ENCODE results near the gene ANGPTL3.
"Not testable (repeated sequence)": the region's sequence is repeated elsewhere in the genome, so short reads cannot be mapped to it uniquely, and the experiment has no call there.

The ANGPTL3 gene

GRCh38 chr1:62593825-62594394 lies 3.4 kb upstream of the ANGPTL3 start:
- no peak for FAIRE-seq
- TF ChIP-seq POLR2AphosphoS5 (IDR thresholded peaks at IDR 0.05; ENCODE audit: low read depth, low read length) (no peak), TAF1 (IDR thresholded peaks at IDR 0.05; ENCODE audit: borderline replicate concordance, low read depth, low read length) (no peak), POLR2A (IDR thresholded peaks at IDR 0.05; ENCODE audit: low read depth, low read length) (no peak)
- no peak for DNase-seq (ENCODE audit: insufficient read length)

- no peak for DNase-seq (ENCODE audit: insufficient read length)
- TF ChIP-seq POLR2A (IDR thresholded peaks at IDR 0.05; ENCODE audit: low read depth, low read length), result no peak
- no peak for TF ChIP-seq POLR2AphosphoS5 (IDR thresholded peaks at IDR 0.05; ENCODE audit: low read depth, low read length)
- no peak for TF ChIP-seq TAF1 (IDR thresholded peaks at IDR 0.05; ENCODE audit: borderline replicate concordance, low read depth, low read length)
- no peak for FAIRE-seq
Measured at GRCh38 chr1:62595647-62596046, 1.7 kb upstream of the ANGPTL3 start.

- no peak for TF ChIP-seq TAF1 (IDR thresholded peaks at IDR 0.05; ENCODE audit: borderline replicate concordance, low read depth, low read length)
- TF ChIP-seq POLR2A (IDR thresholded peaks at IDR 0.05; ENCODE audit: low read depth, low read length), result no peak
- no peak for TF ChIP-seq POLR2AphosphoS5 (IDR thresholded peaks at IDR 0.05; ENCODE audit: low read depth, low read length)
- FAIRE-seq (peak; percentile 46), DNase-seq (ENCODE audit: insufficient read length) (no peak)
Measured at GRCh38 chr1:62599044-62599443, 1.7 kb downstream of the ANGPTL3 start.

- DNase-seq (ENCODE audit: insufficient read length) (no peak), FAIRE-seq (no peak)
- TF ChIP-seq TAF1 (IDR thresholded peaks at IDR 0.05; ENCODE audit: borderline replicate concordance, low read depth, low read length) (no peak), POLR2AphosphoS5 (IDR thresholded peaks at IDR 0.05; ENCODE audit: low read depth, low read length) (no peak), POLR2A (IDR thresholded peaks at IDR 0.05; ENCODE audit: low read depth, low read length) (no peak)
Measured at GRCh38 chr1:62601457-62601856, 4.1 kb downstream of the ANGPTL3 start.

- TF ChIP-seq POLR2AphosphoS5 (IDR thresholded peaks at IDR 0.05; ENCODE audit: low read depth, low read length), result no peak
- TF ChIP-seq TAF1 (IDR thresholded peaks at IDR 0.05; ENCODE audit: borderline replicate concordance, low read depth, low read length), result no peak
- TF ChIP-seq POLR2A (IDR thresholded peaks at IDR 0.05; ENCODE audit: low read depth, low read length), result no peak
- DNase-seq (ENCODE audit: insufficient read length), result no peak
- FAIRE-seq, result no peak
Measured at GRCh38 chr1:62608905-62609304, 11.6 kb downstream of the ANGPTL3 start.

GRCh38 chr1:62610588-62610987 lies 13.3 kb downstream of the ANGPTL3 start:
- not testable (repeated sequence) for DNase-seq (ENCODE audit: insufficient read length); FAIRE-seq

- FAIRE-seq, result peak; percentile 57
- no peak for DNase-seq (ENCODE audit: insufficient read length)
- TF ChIP-seq POLR2AphosphoS5 (IDR thresholded peaks at IDR 0.05; ENCODE audit: low read depth, low read length) (no peak), TAF1 (IDR thresholded peaks at IDR 0.05; ENCODE audit: borderline replicate concordance, low read depth, low read length) (no peak)
Measured at GRCh38 chr1:62612770-62613169, 15.4 kb downstream of the ANGPTL3 start.

GRCh38 chr1:62613325-62613727 lies 16.0 kb downstream of the ANGPTL3 start:
- FAIRE-seq (peak; percentile 83), DNase-seq (ENCODE audit: insufficient read length) (no peak)
- no peak for TF ChIP-seq POLR2AphosphoS5 (IDR thresholded peaks at IDR 0.05; ENCODE audit: low read depth, low read length)
- TF ChIP-seq TAF1 (IDR thresholded peaks at IDR 0.05; ENCODE audit: borderline replicate concordance, low read depth, low read length), result no peak

GRCh38 chr1:62613890-62614289 lies 16.6 kb downstream of the ANGPTL3 start:
- FAIRE-seq, result no peak
- DNase-seq (ENCODE audit: insufficient read length), result no peak

GRCh38 chr1:62621907-62622306 lies 24.6 kb downstream of the ANGPTL3 start:
- FAIRE-seq, result peak; percentile 86
- DNase-seq (ENCODE audit: insufficient read length), result peak; percentile 14
- TF ChIP-seq TAF1 (IDR thresholded peaks at IDR 0.05; ENCODE audit: borderline replicate concordance, low read depth, low read length), result no peak

More at GRCh38 chr1:62613890-62614289, 16.6 kb downstream of the ANGPTL3 start:
- TF ChIP-seq POLR2AphosphoS5 (IDR thresholded peaks at IDR 0.05; ENCODE audit: low read depth, low read length), result no peak
- no peak for TF ChIP-seq TAF1 (IDR thresholded peaks at IDR 0.05; ENCODE audit: borderline replicate concordance, low read depth, low read length)
- TF ChIP-seq POLR2A (IDR thresholded peaks at IDR 0.05; ENCODE audit: low read depth, low read length), result no peak

GRCh38 chr1:62625415-62625814 lies 28.1 kb downstream of the ANGPTL3 start:
- no peak for DNase-seq (ENCODE audit: insufficient read length)
- no peak for TF ChIP-seq POLR2A (IDR thresholded peaks at IDR 0.05; ENCODE audit: low read depth, low read length)
- no peak for TF ChIP-seq POLR2AphosphoS5 (IDR thresholded peaks at IDR 0.05; ENCODE audit: low read depth, low read length)
- no peak for TF ChIP-seq TAF1 (IDR thresholded peaks at IDR 0.05; ENCODE audit: borderline replicate concordance, low read depth, low read length)
- no peak for FAIRE-seq

- FAIRE-seq, result no peak
- no peak for DNase-seq (ENCODE audit: insufficient read length)
Measured at GRCh38 chr1:62628506-62628905, 31.2 kb downstream of the ANGPTL3 start.

More at GRCh38 chr1:62628506-62628905, 31.2 kb downstream of the ANGPTL3 start:
- TF ChIP-seq POLR2AphosphoS5 (IDR thresholded peaks at IDR 0.05; ENCODE audit: low read depth, low read length) (no peak), TAF1 (IDR thresholded peaks at IDR 0.05; ENCODE audit: borderline replicate concordance, low read depth, low read length) (no peak), POLR2A (IDR thresholded peaks at IDR 0.05; ENCODE audit: low read depth, low read length) (no peak)
